Fibroblast of skin of left quadriceps (primary cell): ENCODE measurements around the gene IFTAP.
A peak's percentile ranks its signal among the peaks of the same experiment; 100 is the strongest.
"Not testable (repeated sequence)": the region's sequence is repeated elsewhere in the genome, so short reads cannot be mapped to it uniquely, and the experiment has no call there.

ENCODE experiments used
- DNase-seq, 2 experiments: peaks; one replicate each; pipeline ENCODE4 v3.0.0-alpha.2; 2013; ENCODE audit warnings: low read depth in 2 of 2

Gene IFTAP

DNA sequence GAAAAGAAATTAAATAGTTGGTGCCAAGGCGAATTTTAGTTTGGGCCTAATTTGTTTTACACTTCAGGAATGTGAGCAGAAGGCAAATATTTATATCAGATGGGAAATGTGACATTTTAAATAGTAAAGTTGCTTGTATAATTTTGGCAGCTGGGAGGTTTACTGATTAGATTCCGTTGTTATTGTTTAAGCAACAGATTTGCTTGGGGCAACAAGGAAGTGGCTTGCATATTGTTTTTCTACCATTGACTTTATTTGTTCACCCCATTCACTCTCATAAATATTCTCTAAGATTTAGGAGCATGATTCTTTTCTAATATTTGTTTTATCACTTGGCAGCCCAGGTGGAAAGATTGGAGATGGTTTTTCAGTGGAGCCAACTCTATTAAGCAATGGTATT lies 44.3 kb downstream of the IFTAP start:
- no peak for DNase-seq

DNA sequence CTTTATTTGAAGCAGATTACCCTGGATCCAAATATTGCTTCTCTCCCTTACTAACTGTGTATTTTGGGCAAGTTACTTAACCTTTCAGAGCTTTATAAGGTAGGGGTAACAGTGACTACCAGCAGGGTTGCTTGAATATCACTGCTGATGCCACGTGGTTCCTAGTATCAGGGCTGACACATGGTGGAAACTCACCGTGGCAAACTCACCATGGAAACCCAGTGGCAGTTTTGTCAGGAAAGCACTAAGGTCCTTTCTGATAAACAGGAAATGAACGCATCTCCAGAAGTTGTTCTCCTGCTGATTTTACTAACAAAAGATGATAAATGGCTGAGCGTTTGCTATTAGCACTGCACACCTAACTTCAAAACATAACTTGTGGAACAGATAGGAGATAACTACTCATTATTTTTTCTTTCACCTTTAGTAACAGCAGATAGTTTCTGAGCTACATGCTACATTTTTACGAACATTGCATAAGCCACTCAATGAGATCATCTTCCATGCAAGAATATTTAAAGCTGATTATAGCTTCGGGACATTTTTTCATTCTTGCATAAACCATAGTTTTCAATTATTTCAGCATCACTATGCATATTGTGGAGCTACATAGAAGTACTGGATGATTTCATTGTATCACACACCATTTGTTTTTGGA lies 63.4 kb downstream of the IFTAP start:
- DNase-seq = peak in 1 of 2 experiments; percentile 1

DNA sequence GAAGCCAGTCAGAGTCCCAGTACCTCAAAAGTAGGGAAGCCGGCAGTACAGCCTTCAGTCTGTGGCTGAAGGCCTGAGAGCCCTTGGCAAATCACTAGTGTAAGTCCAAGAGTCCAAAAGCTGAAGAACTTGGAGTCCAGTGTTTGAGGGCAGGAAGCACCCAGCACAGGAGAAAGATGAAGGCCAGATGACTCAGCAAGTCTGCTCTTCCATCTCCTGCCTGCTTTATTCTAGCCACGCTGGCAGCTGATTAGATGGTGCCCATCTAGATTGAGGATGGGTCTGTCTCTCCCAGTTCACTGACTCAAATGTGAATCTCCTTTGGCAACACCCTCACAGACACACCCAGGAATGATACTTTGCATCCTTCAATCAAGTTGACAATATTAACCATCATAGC lies 67.1 kb downstream of the IFTAP start:
- not testable (repeated sequence) for DNase-seq

DNA sequence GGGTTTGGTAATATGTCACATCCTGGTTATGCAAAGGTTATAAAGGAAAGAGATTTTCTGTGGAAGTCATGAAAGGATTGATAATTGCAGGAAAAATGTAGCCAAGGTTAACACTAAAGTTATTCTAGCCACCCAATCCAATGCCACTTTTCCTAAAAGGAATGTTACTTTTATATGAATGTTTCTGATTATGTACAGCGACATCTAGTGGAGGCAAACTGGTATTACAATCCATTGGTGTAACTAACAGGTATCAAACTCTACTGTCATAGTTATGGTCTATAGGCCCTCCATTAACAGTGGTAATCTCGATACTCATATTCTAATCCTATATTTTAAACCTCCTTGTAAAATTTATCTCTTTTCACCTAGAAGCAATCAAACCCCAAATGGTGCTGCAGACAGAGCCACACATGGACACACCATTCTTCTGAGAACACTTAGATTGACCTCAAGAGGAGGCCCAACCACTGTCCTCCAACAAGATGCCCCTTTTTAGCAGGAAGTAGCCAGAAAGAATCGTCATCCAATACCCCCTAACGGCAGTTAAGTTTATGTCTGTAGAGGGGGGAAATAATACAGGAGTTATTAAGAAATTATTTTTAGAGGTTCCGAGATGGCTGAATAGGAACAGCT lies 78.6 kb downstream of the IFTAP start:
- DNase-seq = peak; percentile 16 to 36

DNA sequence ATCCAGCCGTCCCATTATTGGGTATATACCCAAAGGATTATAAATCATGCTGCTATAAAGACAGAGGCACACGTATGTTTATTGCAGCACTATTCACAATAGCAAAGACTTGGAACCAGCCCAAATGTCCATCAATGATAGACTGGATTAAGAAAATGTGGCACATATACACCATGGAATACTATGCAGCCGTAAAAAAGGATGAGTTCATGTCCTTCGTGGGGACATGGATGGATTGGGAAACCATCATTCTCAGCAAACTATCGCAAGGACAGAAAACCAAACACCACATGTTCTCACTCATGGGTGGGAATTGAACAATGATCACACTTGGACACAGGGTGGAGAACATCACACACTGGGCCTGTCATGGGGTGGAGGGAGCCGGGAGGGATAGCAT lies 85.2 kb downstream of the IFTAP start:
- not testable (repeated sequence) for DNase-seq

DNA sequence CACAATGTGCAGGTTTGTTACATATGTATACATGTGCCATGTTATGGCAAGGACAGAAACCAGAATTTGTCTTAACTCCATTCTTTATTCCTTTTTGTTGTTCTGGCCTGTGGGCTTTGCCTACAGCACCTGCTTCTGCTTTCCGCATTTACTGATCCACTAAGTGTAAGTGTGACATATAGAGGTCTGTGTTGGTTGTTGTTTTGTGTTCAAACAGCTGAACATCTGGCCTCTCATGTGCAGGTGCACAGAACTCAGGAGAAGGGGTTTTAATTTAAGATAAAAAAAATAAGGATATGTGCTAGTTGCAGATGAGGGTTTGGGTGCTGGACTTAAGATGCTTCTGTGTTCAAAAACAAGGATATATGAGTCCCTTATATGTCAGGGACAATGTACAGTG lies 89.5 kb downstream of the IFTAP start:
- DNase-seq = no peak

DNA sequence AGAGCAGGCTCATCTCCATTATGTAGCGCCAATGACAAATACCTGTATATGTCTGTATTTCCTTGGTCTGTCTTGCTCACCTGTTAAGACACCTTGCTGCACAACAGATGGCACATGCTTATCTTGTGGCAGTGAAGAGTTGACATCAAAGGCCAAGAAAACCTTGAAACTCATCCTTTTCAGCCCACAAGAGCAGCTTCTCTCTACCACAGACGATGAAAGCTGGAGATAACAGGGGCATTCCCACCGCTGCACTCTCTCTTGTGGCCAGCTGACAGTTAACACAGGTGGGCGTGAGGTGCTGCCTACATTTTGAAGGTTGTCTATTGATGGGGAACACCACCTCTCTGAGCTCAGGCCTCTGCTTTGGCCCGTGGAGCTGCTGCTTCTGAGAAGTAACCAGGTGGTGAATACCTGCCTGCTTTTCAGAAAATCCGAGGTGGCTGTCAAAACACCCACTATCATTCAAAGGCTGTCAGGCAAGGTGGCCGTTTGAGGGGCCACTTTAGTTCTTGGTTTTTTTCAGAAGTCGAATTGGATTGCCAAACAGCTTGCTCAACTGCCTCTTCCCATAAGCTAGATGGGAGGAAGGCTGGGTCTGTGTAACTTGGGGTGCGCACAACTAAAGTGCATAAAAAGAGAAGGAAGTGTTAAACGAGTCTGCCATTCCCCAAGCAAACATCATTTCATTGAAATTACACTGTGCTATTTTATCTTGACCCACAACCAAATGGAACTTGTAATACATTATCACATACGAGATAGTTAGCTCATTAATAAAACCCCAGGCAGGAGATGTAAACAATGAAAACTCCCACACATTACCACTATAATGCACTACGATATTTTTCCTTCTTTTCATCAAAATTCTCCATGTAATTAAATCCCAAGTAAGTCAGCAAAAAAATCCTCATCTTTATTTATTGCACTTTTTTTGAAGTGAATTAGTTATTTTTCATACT lies 90.8 kb downstream of the IFTAP start:
- no peak for DNase-seq

DNA sequence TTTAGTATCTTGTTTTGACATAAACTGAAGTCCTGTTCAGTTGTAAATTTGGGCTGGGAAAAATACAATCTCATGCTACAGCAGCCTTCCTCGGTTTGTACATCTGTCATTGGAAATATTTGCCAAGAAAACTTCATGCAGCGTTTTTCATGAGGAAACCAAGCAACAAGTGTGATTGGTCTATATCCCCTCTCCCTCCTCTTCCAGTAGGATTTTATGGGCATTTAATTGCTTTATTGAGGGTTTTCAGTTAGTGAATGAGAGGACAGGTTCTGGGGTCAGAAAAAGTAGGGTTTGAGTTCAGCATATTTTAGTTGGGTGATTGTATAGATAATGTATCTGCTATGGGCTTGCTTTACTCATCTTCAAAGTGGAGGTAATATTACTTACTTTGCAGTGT lies 93.8 kb downstream of the IFTAP start:
- no peak for DNase-seq

DNA sequence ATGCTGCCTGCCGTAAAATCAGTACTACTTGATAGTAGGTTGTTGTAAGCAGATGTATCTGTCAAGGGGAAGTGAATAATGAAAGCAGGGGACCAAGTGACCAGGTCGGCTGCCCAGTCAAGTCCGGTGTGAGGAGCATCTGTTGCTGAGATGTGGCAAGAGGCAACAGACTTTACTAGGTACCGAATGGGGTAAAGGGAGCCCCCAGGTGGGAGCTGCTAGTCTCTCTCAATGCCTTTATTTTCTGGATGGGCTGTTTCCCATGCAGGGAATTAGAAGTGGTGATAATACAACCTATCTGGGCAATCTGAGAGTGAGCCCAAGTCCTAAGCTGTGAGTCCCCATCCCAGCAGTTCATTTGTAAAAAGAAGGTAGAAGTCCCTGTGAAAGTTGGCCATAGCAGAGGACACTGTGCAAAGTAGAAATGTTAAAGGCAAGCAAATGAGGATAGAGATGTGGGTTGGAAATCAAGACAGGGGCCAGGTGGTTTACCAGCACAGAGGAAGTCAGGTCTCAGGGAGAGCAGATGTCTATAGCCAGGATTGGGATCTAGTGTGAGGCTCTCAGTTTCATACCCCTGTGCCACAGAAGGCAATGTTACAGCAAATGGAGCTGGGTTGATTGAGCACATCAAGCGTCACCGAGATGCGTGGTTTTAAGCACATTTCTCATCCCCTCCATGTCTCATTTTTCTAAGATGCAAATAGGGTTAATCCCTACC lies 94.4 kb downstream of the IFTAP start:
- DNase-seq = no peak

DNA sequence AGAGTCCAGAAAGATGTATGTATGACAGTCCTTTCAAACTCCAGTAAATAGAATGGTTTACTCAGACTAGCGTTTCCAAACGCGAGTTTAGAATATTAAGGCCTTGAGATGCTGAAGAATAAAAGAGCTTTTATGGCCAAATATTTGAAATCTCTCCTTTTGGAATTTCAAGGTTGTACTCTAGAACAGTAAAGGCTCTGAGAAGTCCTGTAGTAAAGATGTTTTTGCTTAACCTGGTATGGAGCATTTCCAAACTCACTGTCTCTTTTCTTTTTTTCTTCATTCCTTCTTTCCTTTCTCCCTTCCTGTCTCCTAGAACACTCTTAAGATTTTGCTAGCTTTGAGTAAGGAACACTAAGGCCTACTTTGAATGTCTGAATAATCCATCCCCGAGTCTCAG lies 95.1 kb downstream of the IFTAP start:
- DNase-seq = no peak

DNA sequence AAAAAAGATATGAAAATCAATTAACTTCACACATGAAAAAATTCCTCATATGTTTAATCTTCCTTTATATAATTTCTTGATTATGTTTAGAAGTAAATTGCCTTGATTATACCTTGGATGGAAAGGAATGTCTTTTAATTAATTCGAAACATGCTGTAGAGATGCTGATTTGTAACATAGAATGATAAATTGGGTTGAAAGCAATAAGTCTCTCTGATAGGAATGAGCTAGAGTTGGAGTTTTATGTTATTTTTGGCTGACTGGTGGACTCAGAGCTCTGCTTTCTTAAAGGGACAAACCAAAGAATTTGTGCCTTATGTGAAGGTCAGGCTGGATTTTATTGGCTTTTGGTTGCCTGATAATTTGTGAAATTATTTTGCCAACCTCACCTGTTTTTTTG lies 98.4 kb downstream of the IFTAP start:
- DNase-seq = no peak

DNA sequence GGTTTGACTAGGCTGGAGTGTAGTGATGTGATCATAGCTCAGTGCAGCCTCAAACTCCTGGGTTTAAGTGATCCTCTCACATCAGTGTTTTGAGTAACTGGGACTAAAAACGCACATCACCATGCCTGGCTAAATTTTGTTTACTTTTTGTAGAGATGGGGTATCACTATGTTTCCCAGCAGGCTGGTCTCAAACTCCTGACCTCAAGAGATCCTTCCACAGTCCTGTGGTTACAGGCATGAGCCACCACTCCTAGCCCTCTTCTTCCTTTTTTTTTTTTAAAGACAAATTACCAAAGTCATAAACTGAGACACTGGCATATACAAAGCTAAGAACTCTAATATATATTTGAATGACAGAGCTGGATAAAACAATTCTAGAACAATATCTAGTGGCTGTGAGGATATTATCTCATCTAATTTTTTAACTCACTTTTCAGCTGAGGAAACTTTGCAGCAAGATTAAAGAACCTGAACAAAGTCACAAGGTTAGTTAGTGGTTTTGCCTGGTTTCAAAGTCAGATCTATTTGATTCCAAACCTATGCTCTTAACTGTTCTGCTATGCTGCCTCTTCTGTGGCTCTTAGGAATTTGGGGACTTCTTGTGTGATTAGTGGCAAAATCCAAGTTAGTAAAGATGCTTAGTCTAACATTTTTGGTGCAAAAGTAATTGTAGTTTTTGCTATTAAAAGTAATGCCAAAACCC lies 99.0 kb downstream of the IFTAP start:
- no peak for DNase-seq

DNA sequence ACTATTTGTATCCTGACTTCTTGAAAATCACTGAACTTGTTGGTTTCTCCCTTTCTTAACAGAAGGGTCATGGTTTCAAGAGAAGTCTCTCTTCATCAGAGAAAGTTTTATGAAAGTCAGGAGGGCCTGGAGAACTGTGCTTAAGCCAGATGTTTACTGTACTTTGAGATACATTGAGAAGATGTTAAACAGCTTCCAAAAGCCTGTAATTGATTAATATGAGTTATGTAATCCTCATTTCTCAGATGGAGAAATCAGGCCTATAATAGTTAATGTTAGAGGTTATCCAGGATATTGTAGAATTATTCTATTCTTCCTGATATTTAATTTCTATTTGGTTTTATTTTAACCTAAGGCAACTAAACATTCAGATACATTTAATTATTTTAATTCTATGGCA lies 100.8 kb downstream of the IFTAP start:
- no peak for DNase-seq

DNA sequence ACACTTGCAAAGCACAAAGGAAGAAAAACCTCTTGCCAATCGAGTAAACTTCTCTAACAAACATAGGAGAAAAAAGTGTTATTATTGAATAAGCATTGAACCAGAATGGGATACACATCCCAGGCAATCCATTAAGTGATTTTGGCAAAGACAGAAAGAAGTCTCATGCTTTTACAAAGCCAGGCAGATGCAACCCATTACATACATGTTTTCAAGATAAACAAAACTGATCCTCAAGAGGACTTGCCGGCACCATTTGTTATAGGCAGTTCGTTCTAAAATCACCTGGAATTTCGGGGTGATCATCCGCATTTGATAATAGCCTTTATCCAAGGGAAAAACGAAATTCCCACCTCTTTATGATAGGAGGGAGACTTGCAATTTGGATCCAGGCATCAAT lies 101.3 kb downstream of the IFTAP start:
- DNase-seq = no peak

DNA sequence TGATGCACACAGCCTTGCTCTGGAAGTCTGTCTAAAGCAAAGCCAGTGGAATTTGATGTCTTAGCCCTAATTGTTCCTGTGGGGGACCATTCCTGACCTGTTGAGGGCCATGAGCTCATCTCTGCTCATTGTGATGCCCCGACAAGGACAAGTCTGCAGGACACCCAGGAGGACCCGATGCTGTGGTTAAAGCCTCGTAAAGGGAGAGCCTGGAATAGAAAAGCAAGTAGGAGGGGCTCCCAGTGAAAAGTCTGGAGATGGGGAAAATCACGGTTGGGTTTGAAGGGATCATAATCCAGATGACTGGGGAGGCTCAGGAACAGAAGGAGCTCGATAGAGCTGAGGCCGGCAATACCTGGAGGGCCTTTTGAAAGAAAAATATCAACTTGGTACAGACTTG lies 102.2 kb downstream of the IFTAP start:
- DNase-seq = no peak

DNA sequence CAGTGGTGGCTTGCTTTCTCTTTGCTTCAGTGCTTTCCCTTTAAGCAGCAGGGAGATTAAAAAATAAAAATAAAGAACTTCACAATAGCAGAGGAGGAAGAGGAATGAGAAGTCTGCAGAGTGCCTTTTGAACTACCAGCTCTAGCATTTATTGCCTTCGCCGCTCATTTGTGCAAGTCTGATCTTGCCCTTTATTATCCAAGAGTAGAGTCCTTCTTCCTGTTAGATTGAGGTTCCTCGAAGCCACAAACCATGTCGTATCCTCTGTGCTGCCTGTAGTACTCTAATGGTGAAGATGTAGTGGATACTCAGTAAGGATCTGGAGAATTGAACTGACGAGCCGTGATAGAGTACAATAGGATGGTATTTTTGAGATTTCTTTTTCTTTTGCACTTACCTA lies 105.0 kb downstream of the IFTAP start:
- no peak for DNase-seq

DNA sequence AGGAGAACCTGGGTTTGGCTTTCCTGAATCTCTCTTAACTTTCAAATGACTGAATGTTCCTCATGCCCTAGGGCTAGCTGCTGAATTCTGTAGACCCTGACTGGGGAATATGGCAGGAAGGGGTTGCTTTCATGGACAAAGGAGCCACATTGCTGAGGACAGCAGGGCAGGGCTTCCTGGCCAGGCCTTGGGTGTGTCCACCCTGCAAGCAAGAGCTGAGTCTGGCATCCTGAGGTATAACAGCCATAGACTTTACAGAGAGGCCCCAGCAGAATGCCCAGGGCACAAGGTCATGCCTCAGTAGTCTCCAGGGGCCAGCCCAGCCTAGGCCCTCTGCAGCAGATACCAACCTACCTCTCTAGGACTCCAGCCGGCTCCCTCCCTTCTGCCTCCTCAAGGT lies 105.9 kb downstream of the IFTAP start:
- no peak for DNase-seq

DNA sequence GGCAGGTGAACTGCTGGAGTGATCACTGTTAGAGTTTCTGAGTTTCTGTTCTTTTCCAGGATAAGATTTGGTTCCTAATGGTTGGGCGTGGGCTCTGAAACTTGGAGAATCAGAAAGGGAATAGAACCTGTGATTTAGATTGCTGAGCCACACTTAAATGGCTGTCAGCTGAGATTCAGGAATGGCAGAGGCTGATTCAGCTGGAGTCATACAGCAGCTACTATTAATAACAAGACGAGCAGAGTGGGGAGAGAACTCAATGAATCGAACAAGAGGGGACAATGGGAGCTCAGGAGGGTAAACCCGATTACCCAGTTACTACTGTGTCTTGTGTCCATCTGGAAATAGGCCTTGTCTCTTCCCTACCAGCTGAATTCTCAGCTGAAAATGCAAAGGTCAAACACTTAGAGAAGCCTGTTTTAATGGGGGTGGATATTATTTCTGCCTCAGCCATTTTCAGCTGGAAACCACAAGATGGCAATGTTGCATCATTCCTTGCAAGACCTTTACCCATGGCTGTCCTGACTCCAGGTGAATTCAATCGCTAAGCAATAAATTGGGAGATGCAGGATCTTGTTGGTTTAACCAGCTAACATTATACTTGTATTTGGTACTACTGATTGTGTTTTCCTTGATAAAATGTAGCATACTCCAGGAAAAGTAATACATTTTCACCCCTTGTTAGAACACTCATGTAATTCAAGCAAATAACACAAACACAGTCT lies 108.2 kb downstream of the IFTAP start:
- peak; percentile 32 for DNase-seq

DNA sequence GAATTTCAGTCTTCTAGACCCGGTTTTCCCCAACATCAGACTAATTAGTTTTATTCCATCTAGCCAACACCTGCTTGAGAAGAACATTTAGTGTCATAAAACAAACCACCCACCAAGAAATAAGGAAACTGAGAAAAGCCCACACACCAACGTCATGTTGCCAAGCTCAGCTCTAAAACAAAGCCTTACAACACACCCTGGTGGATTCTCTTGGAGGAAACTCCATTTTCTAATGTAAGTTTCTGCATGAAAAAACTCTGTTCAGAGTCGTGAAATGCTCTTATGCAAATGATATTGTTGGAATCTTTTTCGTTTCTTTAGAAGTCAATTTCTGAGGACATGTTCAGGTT lies 108.7 kb downstream of the IFTAP start:
- DNase-seq = no peak
